Testis (tissue), 3 donors: ENCODE measurements around the gene EPHA6. TPM values are rescaled to one million over a fixed set of nuclear protein-coding genes. Genes with fewer than 3 reads are reported as not detected.

Experiments
- DNase-seq: peaks from one replicate; pipeline ENCODE4 v3.0.0-alpha.2; 2019
- H3K27ac ChIP-seq, 2 donors: fragments of 200-600 bp; sonication (generic); one replicate each; pipeline ENCODE4 v1.5.1; 2019
- H3K27me3 ChIP-seq: fragments of 200-600 bp; sonication (generic); one replicate; pipeline ENCODE4 v1.5.1; 2019
- H3K36me3 ChIP-seq: fragments of 200-600 bp; sonication (generic); one replicate; pipeline ENCODE4 v1.5.1; 2017; ENCODE audit warnings: low read depth; ENCODE audit errors: missing control alignments
- H3K4me1 ChIP-seq: fragments of 200-600 bp; sonication (generic); one replicate; pipeline ENCODE4 v1.5.1; 2019
- H3K4me3 ChIP-seq, 2 donors: fragments of 200-600 bp; sonication (generic); one replicate each; pipeline ENCODE4 v1.5.1; 2017 to 2019
- H3K9me3 ChIP-seq: fragments of 200-600 bp; sonication (generic); one replicate; pipeline ENCODE4 v1.5.1; 2017
- CTCF ChIP-seq, 3 experiments: fragments of 450-650 bp in 2 of 3; fragments of 200-600 bp in 1 of 3; sonication (generic) in 1 of 3; IDR thresholded peaks; one replicate each; pipeline ENCODE4 v1.5.1; 2016 to 2019; ENCODE audit warnings: antibody characterized with exemption in 3 of 3, mild to moderate bottlenecking in 2 of 3, moderate library complexity in 1 of 3
- POLR2A ChIP-seq: fragments of 450-650 bp; IDR thresholded peaks from one replicate; pipeline ENCODE4 v1.6.1; 2017; ENCODE audit warnings: antibody characterized with exemption, mild to moderate bottlenecking, moderate library complexity
- WGBS, 2 donors: methylation state at CpG; one replicate each; pipeline ENCODE4 v1.1.5; 2018; 5-methylcytosine and 5-hydroxymethylcytosine counted together
- intact Hi-C: fragments of 100-400 bp; cut with DNase I; formaldehyde crosslinking; loops from one replicate; pipeline ENCODE4 v1.15.1; 2023; ENCODE audit warnings: low total_unique reads
- polyA plus RNA-seq: library from polyadenylated mRNA; stranded (reverse); fragments of 350-450 nt; fragmentation: Illumina TruSeq; extraction: RNeasy Lipid Tissue Mini Kit (QIAGEN cat#74804); gene quantifications from one replicate; pipeline ENCODE4 v1.2.3, GENCODE V29; 2014; ENCODE audit warnings: low read depth, low replicate concordance; ENCODE audit not compliant: insufficient read depth
- total RNA-seq, 2 donors: library from RNA; depleted of rRNA; stranded (reverse); fragments of >200 nt; gene quantifications; one replicate each; pipeline ENCODE4 v1.2.3, GENCODE V29; 2016

EPHA6 gene
- total and polyA plus RNA-seq, 3 donors from 2014 or later = 9.8 to 33.0 (median 21.2) TPM

GRCh38 chr3:97161169-97161568 lies 346.8 kb downstream of the EPHA6 start:
- 100% methylated on average over 2 of the region's 2 CpGs for WGBS, 2 donors

GRCh38 chr3:97177242-97177641 lies 362.8 kb downstream of the EPHA6 start:
- no peaks in the 10 kb centered on the region for H3K4me1 ChIP-seq
- H3K4me3 ChIP-seq = no peak overlapping the region
- DNase-seq = no peak
- no peak for TF ChIP-seq CTCF (IDR thresholded peaks at IDR 0.05)
- TF ChIP-seq POLR2A = no peak
- intact Hi-C loops = no loop called here
- H3K36me3 ChIP-seq = no peaks in the 10 kb centered on the region
- H3K27me3 ChIP-seq = no peaks in the 10 kb centered on the region
- H3K27ac ChIP-seq = no peak overlapping the region
- H3K9me3 ChIP-seq = no peaks in the 10 kb centered on the region

More at GRCh38 chr3:97161169-97161568, 346.8 kb downstream of the EPHA6 start:
- no peaks in the 10 kb centered on the region for H3K4me1 ChIP-seq
- H3K27me3 ChIP-seq = no peaks in the 10 kb centered on the region
- TF ChIP-seq POLR2A (no peak), CTCF (IDR thresholded peaks at IDR 0.05) (no peak)
- H3K9me3 ChIP-seq = no peaks in the 10 kb centered on the region
- H3K4me3 ChIP-seq = no peak overlapping the region
- no peaks in the 10 kb centered on the region for H3K36me3 ChIP-seq
- intact Hi-C loops = no loop called here
- no peak overlapping the region for H3K27ac ChIP-seq
- no peak for DNase-seq

- TF ChIP-seq POLR2A (no peak), CTCF (IDR thresholded peaks at IDR 0.05) (no peak)
- 75 to 81% methylated on average over 3 of the region's 3 CpGs for WGBS, 2 donors
- intact Hi-C loops = no loop called here
Measured at GRCh38 chr3:97181704-97182103, 367.3 kb downstream of the EPHA6 start.

GRCh38 chr3:97187771-97188170 lies 373.4 kb downstream of the EPHA6 start:
- intact Hi-C loops = no loop called here
- Histone ChIP-seq H3K36me3 (no peaks in the 10 kb centered on the region), H3K27me3 (no peaks in the 10 kb centered on the region), H3K4me1 (no peaks in the 10 kb centered on the region), H3K4me3 (no peak overlapping the region), H3K9me3 (no peaks in the 10 kb centered on the region), H3K27ac (no peak overlapping the region)
- no peak for DNase-seq
- TF ChIP-seq POLR2A (no peak), CTCF (IDR thresholded peaks at IDR 0.05) (no peak)

More at GRCh38 chr3:97181704-97182103, 367.3 kb downstream of the EPHA6 start:
- H3K36me3 ChIP-seq = no peaks in the 10 kb centered on the region
- H3K27me3 ChIP-seq = no peaks in the 10 kb centered on the region
- H3K4me3 ChIP-seq = no peak overlapping the region
- no peaks in the 10 kb centered on the region for H3K9me3 ChIP-seq
- no peak overlapping the region for H3K27ac ChIP-seq
- no peaks in the 10 kb centered on the region for H3K4me1 ChIP-seq
- DNase-seq = no peak

GRCh38 chr3:97189835-97190234 lies 375.4 kb downstream of the EPHA6 start:
- no peaks in the 10 kb centered on the region for H3K9me3 ChIP-seq
- WGBS, 2 donors = 66 to 74% methylated on average over 2 of the region's 2 CpGs
- H3K4me1 ChIP-seq = no peaks in the 10 kb centered on the region
- no peaks in the 10 kb centered on the region for H3K36me3 ChIP-seq
- intact Hi-C loops = no loop called here
- H3K4me3 ChIP-seq = no peak overlapping the region
- H3K27me3 ChIP-seq = no peaks in the 10 kb centered on the region
- no peak for DNase-seq
- H3K27ac ChIP-seq = no peak overlapping the region
- TF ChIP-seq CTCF (IDR thresholded peaks at IDR 0.05) (no peak), POLR2A (no peak)
